HG03378 (cell line): ENCODE results near the gene PRSS57.

Source experiments
- ATAC-seq: cut with Tn5 transposase; IDR thresholded peaks from one replicate; pipeline ENCODE4 v1.9.1; 2021; ENCODE audit warnings: mild to moderate bottlenecking, moderate library complexity; ENCODE audit not compliant: unreplicated experiment

Gene PRSS57

DNA sequence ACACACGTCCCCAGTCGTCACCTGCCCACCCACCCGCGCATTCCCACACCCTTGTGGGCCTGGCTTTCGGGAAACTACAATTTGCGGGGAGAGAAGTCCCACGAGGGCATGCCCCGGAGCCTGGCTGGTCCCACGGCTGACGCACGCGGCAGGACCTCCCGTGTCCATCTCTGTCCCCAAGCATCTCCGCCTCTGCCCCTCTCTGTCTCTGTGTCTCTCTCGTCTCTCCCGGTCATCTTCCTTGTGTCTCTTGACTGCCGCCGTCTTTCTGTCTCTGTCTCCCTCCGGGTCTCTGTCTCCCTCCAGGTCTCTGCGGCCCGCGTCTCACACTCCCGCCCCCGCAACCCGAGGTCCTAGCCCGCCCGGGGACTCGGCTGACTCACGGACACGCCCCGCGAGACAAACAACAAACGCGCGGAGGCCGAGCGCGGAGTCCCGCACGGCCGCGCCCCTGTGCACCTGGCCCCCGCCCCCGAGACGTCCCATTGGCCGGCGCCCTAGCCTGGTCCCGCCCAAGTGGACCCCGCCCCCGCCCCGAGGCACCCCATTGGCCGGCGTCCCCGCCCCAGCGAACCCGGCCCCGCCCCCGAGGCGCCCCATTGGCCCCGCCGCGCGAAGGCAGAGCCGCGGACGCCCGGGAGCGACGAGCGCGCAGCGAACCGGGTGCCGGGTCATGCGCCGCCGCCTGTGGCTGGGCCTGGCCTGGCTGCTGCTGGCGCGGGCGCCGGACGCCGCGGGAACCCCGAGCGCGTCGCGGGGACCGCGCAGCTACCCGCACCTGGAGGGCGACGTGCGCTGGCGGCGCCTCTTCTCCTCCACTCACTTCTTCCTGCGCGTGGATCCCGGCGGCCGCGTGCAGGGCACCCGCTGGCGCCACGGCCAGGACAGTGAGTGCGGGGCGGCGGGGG is 55.7 kb downstream of the PRSS57 start, which contains the start of gene FGF22:
TSS of gene FGF22 (plus strand) at position 627 of the 908 bp plus-strand sequence. CDS start at position 674, 47 bp downstream.
- ATAC-seq, result no peak

GRCh38 chr19:638906-639252 is 56.4 kb downstream of the PRSS57 start:
- no peak for ATAC-seq
